NCI-H2171 (cell line): ENCODE results near the gene IGF2BP2.
A peak's percentile ranks its signal among the peaks of the same experiment; 100 is the strongest.
"Not testable (repeated sequence)": the region's sequence is repeated elsewhere in the genome, so short reads cannot be mapped to it uniquely, and the experiment has no call there.

Experiments used
- DNase-seq: peaks from one replicate; lab custom pipeline; 2025; lab: John Stamatoyannopoulos, UW

The IGF2BP2 gene

GRCh38 chr3:185825006-185825638, at the start of gene IGF2BP2:
Gene IGF2BP2 (minus strand): TSS chr3:185825042. CDS start chr3:185824960, 82 bp downstream.
- peak; percentile 16 for DNase-seq

- DNase-seq = no peak
Observed at GRCh38 chr3:185874119-185874518, 49.3 kb upstream of the IGF2BP2 start.

GRCh38 chr3:185867650-185868049, 42.8 kb upstream of the IGF2BP2 start:
- DNase-seq = no peak

GRCh38 chr3:185866995-185867394, 42.2 kb upstream of the IGF2BP2 start:
- no peak for DNase-seq

- DNase-seq = no peak
Observed at GRCh38 chr3:185866555-185866954, 41.7 kb upstream of the IGF2BP2 start.

- no peak for DNase-seq
Observed at GRCh38 chr3:185865247-185865646, 40.4 kb upstream of the IGF2BP2 start.

- DNase-seq = no peak
Observed at GRCh38 chr3:185864767-185865166, 39.9 kb upstream of the IGF2BP2 start.

- DNase-seq = no peak
Observed at GRCh38 chr3:185862920-185863319, 38.1 kb upstream of the IGF2BP2 start.

GRCh38 chr3:185859294-185859972, 34.6 kb upstream of the IGF2BP2 start:
- no peak for DNase-seq

GRCh38 chr3:185858502-185859225, 33.8 kb upstream of the IGF2BP2 start:
- DNase-seq = no peak

- no peak for DNase-seq
Observed at GRCh38 chr3:185857208-185857607, 32.4 kb upstream of the IGF2BP2 start.

- DNase-seq = no peak
Observed at GRCh38 chr3:185856652-185857051, 31.8 kb upstream of the IGF2BP2 start.

- DNase-seq = not testable (repeated sequence)
Observed at GRCh38 chr3:185853771-185854170, 28.9 kb upstream of the IGF2BP2 start.

GRCh38 chr3:185852635-185853034, 27.8 kb upstream of the IGF2BP2 start:
- DNase-seq = no peak

- no peak for DNase-seq
Observed at GRCh38 chr3:185851959-185852358, 27.1 kb upstream of the IGF2BP2 start.

- no peak for DNase-seq
Observed at GRCh38 chr3:185851046-185851445, 26.2 kb upstream of the IGF2BP2 start.

- DNase-seq = no peak
Observed at GRCh38 chr3:185847506-185847905, 22.7 kb upstream of the IGF2BP2 start.

GRCh38 chr3:185846037-185846436, 21.2 kb upstream of the IGF2BP2 start:
- no peak for DNase-seq

GRCh38 chr3:185844051-185844450, 19.2 kb upstream of the IGF2BP2 start:
- DNase-seq = no peak

GRCh38 chr3:185843635-185844034, 18.8 kb upstream of the IGF2BP2 start:
- DNase-seq = no peak

GRCh38 chr3:185843126-185843525, 18.3 kb upstream of the IGF2BP2 start:
- no peak for DNase-seq

- no peak for DNase-seq
Observed at GRCh38 chr3:185842241-185842640, 17.4 kb upstream of the IGF2BP2 start.

- not testable (repeated sequence) for DNase-seq
Observed at GRCh38 chr3:185838417-185838989, 13.7 kb upstream of the IGF2BP2 start.
